ENCODE results near the gene MT1H.
"Not testable (repeated sequence)": the region's sequence is repeated elsewhere in the genome, so short reads cannot be mapped to it uniquely, and the experiment has no call there.

Gene MT1H

DNA sequence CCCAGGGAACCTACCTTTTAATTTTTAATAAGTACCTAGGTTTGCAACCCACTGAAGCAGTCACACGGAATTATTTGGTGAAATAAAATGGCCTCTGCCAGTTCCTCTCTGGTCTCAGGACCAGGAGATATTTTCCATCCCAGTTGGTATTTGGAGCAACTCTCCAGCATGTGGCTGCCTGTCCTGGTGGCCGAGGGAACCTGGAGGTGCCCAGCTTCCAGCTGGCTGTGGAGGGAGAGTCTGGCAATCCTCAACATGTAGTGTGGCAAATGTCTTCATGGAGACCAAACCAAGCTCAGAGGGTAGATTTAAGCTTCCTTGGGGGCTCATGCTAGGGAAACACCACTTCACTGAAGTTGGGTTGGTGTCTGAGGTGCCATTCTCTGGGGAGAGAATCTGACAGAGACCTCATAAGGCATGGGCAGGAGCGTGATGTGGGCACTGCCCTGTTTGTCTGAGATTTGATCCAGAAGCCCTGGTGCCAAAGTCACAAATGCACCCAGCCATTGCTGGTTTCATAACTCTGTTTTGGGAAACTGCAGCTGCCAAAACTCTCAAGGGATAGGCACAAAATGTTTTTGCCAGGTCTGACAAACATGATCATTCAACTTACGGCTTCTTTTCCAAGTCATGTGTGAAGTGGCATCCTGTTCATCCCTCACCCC, 15.4 kb downstream of the MT1H start:
- no peak for DNase-seq

DNA sequence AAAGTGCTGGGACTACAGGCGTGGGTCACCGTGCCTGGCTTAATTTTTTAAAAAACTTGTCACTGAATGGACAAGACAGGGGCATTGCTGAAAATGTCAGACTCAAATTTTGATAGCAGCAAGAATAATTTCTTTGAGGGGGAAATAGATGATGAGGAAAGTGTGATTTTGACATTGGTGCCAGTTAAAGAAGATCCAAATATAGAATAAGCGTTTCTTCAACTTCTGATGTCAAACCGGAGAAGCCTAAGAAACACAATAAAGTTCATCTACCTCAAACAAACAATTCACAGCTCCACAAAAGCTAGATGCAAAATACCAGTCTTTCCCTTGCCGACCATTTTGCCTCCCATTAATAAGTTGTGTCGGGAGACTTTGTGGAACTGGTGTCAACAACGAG, 17.1 kb downstream of the MT1H start:
- no peak for DNase-seq

DNA sequence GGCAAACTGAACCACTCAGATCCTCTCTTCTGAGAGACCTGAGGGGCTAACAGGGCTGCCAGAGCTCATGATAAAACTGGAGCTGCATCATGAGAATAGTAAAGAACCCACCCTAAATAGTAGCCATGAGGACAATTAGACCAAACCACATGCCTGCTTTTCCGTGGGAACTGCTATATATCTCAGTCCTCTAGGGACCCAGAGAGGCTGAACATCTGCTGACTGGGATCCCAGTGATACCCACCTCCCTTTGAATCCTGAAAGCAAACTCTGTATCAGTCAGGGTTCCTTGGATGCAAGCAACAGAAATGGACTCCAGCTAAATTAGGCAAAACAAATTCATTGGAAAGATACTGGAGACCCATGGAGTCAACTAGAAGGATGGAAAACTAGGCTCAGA, 19.1 kb downstream of the MT1H start:
- DNase-seq: no peak

DNA sequence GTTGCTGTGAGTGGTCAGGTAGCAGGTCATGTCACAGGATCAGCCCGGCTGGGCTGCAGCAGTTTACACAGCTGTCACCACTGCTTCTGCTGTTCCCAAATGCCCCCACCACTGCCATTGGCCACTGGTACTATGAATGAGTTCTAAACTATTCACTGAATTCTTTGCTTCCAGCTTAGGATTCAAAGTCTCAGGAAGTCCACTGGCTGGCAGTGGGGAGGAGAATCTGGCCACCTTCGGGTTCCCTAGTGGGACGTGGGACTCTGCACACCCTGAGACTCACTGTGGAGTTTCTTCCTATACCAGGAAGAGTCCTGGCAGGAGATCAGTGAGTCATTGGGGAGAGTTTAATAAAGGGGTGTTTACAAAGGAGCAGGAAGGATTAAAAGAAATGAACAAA, 19.6 kb downstream of the MT1H start:
- DNase-seq: no peak

DNA sequence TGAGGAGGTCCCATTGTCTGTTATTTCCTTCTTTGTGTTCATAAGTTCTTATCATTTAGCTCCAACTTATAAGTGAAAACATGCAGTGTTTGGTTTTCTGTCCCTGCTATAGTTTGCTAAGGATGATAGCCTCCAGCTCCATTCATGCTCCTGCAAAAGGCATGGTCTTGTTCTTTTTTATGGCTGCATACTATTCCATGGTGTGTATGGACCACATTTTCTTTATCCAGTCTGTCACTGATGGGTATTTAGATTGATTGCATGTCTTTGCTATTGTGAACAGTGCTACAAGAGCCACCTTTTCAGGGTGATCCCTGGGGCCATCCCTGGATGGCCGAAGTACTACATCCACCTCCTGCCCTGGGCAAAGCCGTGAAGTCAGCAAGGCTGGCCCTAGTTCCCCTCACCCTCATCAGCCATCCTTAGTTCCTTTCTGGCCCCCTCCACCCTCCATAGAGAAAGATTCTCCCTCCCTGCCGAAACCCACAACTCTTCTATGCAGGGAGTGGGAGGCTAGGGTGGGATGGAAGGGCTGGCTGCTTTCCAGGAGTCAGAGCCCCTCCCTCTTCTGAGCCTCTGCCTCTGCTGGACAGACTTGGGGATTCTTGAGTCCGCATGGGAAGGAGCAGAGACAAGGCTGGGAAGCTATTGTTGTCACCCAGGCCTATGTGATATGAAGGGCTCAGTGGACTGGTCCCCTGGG, 21.0 kb downstream of the MT1H start:
- no peak for DNase-seq

DNA sequence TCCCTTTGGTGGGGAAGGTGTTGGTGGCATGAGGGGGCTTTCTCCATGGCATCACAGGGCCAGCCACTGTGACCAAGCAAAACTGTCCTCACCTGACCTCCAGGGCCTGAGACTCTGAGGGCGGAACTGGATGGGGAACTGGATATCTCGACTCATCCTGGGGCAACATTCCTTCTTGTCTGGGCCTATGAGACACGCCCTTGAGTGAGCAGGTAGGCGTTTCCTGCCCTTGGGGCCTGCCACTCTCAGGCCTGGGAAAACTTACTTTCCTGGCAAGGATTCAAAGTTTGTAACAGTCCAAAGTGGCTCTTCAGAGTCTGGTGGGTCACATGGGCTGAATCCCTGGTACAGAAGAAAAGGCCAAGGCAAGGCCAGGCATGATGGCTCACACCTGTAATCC, 22.3 kb downstream of the MT1H start:
- no peak for DNase-seq

DNA sequence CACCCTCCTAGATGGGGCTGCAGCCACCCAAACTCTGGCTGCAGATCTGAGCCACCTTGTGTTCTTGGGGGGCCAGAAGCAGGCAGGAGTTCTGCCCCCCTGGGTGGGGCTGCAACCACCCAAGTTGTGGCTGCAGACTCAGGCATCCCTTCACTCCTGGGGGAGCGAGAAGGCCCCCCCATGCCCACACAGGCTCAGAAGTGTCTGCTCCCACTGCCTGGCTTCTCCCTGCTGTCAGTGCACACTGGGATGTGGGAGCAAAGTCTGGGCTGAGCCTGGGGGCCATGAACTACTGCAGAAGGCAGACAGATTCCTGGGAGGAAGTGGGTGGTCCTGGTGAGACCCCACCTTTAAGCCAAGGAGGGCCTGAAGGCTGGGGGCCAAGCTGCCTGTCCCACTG, 25.6 kb downstream of the MT1H start:
- no peak for DNase-seq

DNA sequence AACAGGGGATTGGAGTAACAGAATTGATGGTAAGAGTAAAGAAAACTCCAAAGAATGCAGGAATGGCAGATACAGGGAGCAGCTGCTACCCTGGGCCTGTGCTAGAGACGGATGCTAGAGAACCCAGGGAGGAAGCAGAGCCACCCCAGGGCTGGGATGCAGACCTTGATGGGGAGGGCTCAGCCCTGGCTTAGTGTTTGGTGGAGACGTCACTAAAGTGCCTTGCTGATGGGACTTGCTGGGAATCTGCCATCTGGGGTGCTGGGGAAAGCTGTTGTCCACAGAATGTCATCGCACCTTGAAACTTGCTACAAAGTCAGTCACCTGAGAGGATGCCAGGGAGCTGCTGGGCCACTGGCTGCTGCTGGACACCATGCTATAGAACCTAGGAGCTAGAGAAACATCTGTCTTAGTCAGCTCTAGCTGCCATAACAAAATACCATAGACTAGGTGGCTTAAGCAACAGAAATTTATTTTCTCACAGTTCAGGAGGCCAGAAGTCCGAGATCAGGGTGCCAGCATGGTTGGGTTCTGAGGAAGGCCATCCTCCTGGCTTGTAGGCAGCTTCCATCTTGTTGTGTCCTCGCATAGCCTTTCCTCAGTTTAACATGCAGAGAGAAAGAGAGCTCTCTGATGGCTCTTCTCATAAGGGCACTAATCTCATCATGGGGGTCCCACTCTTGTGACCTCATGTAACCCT, 28.0 kb downstream of the MT1H start:
- no peak for DNase-seq

DNA sequence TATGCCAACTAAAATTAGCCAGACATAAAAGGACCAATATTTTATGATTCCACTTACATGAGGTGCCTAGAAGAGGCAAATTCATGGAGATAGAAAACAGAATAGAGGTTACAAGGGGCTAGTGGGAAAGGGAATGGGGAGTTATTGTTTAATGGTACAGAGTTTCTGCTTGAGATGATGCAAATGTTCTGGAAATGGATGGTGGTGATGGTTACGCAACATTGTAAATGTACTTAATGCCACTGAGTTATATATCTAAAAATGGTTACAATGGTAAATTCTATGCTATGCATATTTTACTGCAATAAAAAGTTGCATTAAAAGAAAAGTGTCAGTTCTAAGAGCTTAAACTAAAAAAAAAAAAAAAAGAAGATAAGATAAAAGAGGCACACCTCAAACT, 30.6 kb downstream of the MT1H start:
- DNase-seq: no peak

DNA sequence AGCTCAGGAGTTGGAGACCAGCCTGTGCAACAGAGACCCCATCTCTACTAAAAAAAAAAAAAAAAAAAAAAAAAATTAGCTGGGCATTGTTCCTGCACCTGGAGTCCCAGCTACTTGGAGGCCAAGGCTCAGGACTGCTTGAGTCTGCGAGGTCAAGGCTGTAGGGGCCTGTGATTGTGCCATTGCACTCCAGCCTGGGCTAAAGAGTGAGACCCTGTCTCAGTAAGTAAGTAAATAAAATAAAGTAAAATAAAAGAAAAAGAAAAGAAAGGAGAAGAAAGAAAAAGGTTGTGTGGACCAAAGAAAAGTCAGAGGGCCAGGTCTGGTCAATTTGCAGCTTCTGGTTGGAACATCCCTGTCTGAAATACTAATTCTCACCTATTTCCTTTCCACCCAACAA, 31.0 kb downstream of the MT1H start:
- DNase-seq: no peak

DNA sequence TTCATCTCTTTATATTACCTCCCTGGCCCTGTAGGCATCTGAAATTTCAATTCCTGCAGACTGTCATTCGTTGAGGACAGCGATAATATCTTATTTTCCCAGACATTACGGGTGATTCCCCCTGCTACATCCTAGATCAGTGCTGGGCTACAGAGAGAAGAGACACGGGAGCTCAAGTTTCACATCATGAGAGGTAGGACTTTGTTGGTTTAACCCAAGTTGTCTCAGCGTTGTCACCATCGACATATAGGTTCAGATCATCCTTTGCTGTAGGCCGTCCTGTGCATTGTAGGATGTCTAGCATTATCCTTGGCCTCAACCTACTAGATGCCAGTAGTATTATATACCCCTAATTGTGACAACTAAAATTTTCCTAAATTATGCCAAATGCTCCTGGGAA, 31.9 kb downstream of the MT1H start:
- no peak for DNase-seq

DNA sequence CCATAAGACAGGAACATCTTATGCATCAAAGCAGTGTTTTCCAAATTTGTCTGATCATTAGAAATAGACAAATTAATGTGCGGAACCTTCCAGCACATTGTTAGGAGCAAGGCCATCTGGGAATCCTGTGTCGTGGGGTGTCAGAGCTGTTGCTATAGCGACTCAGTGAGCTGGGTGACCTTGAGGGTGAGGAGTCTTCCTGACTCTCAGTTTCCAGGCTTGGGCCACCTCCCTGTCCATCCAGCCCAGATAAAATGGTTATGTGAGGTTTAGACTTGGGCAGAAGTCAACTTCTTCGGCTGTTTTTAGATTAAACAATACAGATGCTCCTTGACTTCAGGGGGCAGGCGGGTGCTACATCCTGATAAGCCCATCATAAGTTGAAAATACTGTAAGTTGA, 33.2 kb downstream of the MT1H start:
- no peak for DNase-seq

DNA sequence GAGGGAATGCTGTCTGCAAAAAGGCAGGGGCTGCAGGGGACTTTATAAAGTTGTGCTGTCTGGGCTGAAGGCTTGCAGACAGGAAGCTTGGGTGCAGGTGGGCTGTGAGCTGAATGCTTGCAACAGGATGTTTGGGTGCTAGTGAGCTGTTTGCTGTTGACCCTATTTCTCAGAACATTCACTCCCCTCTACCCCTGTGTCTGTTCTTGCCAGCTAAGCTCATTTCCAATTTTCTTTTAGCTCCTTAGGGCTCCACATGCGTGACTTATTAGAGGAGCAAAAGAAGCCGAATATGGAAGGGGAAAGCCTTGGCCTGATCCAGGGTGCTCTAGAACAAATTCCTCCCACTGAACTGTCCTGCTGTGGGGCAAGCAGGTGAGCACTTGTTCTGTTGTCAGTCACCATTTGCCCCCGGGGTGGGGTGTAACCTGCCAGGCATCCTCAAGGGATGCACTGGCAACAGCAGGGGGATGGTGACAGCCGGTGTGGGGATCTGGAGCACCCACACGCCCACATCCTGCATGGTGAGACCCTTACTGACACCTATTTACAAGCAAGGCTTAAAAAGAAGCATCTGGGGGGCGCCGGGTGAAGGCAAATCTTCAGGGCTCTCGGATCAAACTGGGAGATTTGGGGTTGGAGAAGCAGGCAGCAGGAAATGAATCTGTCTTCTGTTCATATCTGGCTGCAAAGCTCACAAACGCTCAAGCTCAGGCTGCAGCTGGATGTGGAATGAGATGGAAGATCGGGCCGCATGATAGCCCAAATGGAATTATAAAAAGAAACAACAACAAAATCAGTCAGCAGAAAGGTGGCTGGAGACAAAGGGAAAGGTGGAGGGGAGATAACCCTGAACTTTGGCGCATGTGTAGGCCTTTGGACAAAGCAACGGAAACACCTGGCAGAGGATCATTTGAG, 39.2 kb downstream of the MT1H start:
- peak; percentile 19 for DNase-seq

DNA sequence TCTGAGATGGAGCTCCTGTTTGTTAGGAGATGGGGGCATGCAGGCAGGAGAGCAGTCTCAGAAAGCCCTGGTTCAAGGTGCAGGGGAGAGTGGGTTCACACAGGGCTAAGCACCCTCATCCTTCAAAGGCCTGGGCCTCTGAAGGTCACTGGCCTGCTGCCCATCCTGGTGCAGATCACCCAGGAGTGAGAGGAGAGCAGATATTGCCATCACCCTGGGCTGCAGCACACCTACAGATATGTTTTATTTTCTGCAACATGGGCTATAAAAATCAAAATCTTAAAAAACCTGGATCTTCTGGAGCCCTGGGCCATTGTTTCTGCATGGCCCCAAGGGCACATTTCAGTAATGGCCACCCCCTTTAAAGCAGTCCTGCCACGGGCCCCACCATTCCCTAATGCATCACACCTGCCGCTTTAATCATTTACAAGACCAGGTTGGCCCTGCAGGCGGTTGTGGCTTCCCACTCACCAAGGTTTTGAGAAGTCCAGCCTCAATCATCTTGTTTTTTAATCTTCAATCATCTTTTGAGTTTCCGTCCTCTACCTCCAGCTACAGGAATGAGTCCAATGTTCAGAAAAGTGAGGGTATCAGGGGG, 39.9 kb downstream of the MT1H start:
- no peak for DNase-seq

DNA sequence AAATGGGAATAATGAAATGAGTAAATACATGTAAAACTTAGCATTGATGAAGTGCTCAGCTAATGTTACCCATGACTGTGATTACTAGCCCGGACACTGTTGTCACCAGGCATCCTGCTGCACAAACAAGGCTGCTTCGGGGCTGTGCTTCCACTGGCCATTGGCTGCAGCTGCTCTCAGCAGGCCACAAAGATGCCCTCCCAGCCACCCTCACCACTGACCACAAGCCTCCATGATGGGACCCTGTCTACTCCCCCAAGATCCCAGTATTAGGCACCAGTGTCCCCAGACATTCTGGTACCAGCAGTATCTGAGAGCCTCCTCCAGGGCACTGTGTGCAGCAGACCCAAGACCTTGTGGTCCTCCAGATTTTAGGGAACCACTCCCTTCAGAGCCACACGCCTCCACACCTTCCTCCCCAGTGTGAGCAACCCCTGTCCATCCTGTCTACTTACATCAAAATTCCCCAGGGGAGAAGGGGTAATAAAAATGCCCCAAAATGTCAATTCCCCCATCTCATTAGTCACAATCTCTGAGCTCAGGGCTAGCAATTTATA, 40.6 kb downstream of the MT1H start:
- no peak for DNase-seq

DNA sequence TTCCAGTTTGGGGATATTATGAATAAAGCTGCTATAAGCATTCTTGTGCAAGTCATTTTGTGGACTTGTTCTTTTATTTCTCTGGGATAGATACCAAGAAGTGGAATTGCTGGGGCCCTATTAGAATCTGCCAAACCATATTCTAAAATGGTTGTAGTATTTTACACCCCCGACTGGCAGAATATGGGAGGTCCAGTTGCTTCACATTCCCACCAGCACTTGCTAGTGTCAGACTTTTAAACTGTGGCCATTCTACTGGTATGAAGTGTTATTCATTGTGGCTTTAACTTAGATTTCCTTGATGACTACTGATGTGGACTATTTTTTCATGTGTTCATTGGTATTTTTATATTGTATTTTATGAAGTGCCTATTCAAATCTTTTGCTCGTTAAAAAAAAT, 42.2 kb downstream of the MT1H start:
- DNase-seq: no peak

DNA sequence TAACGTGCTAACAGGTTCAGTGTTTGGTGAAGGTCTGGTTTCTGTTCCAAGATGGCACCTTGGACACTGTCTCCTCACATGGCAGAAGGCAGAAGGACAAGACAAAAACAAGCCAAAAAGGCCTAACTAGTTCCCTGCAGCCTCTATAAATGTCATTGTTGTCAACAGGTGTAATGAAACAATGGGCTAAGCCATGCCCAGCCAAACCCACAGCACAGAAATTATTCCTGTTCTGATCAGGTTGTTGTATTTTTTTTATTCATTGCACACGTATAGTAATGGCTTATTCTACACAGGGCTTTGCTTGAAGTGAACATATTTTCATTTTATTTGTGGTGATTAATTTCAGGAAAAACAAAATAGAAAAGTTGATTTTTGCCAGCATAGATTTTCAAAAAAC, 44.2 kb downstream of the MT1H start:
- no peak for DNase-seq

DNA sequence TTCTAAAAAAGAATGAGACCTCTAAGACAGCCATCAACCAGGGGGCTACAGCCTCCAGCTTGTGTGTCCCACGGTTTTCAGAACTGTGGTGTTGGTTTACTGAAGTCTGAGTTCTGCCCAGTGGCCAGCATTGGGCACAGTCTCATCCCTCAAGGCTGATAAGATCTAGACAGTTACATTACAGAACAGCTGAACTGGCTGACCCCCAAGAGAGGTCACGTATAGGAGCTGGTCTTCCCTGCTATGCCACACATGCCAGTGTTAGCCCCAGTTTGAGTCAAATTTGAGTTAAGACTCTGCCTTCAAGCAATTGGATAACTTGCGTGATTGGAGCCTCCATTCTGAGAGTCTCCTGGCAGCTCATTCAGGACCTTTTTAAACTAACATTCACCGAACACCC, 45.5 kb downstream of the MT1H start:
- DNase-seq: no peak

DNA sequence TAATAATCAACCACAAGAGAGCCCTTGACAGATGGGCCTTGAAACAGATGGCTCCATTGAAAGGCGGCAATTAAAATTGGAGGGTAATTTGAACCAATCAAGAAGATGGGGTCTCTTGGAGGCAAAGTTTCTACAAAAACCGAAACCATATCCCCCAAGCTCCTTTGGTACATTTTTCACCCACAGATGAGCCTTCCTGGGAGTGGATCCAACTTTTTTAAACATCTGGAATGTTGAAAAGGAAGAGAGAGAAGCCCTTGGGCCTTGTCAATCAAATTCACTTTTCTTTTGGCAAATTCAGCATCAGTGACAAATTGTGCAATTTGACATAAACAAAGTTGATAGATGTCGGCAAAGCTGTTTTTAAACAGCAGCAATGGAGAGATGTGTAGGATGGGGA, 47.1 kb downstream of the MT1H start:
- DNase-seq: no peak

DNA sequence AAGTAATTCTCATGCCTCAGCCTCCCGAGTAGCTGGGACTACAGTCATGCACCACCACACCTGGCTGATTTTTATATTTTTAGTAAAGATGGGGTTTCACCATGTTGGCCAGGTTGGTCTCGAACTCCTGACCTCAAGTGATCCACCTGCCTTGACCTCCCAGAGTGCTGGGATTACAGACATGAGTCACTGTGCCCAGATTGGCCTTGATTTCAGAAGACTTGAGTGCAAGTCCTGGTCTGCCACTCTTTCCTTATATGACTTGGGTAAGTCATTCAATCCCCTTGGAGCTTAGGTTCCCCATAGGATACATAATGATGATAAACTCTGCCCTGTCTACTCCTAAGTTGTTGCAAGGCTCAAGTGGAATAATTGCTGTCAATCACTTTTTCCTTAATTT, 47.9 kb downstream of the MT1H start:
- not testable (repeated sequence) for DNase-seq
